Endodermal cell (in vitro differentiated cells): ENCODE results near the gene FBXL7. TPM values are rescaled to one million over a fixed set of nuclear protein-coding genes. Genes with fewer than 3 reads are reported as not detected.

ENCODE experiments used
- DNase-seq: peaks from one replicate; pipeline ENCODE4 v3.0.0-alpha.2; 2017
- H3K27ac ChIP-seq: 2 replicates; pipeline ENCODE4 v1.5.1; 2013; ENCODE audit warnings: mild to moderate bottlenecking, low read depth, low read length, moderate library complexity
- H3K27me3 ChIP-seq: 2 replicates; pipeline ENCODE4 v1.6.1; 2013; ENCODE audit warnings: mild to moderate bottlenecking, low read length, moderate library complexity; ENCODE audit not compliant: insufficient read depth, control insufficient read depth, poor library complexity, severe bottlenecking
- H3K36me3 ChIP-seq: 2 replicates; pipeline ENCODE4 v1.7.0; 2013; ENCODE audit warnings: mild to moderate bottlenecking, low read length, moderate library complexity; ENCODE audit not compliant: control insufficient read depth, insufficient read depth
- H3K4me1 ChIP-seq: one replicate; pipeline ENCODE4 v1.7.0; 2013; ENCODE audit warnings: low read length; ENCODE audit not compliant: control insufficient read depth, insufficient read depth
- H3K4me3 ChIP-seq: 2 replicates; pipeline ENCODE4 v1.5.1; 2013; ENCODE audit warnings: mild to moderate bottlenecking, low read length, moderate library complexity
- H3K9ac ChIP-seq: 2 replicates; pipeline ENCODE4 v1.6.1; 2013; ENCODE audit warnings: mild to moderate bottlenecking, low read length, moderate library complexity; ENCODE audit not compliant: poor library complexity, severe bottlenecking; ENCODE audit errors: extremely low read depth
- H3K9me3 ChIP-seq: 2 replicates; pipeline ENCODE4 v1.6.1; 2013; ENCODE audit warnings: mild to moderate bottlenecking, low read length, moderate library complexity; ENCODE audit not compliant: control insufficient read depth
- H3K27ac Mint-ChIP-seq: 2 replicates; pipeline ENCODE4 v1.8.0; 2020; ENCODE audit warnings: mixed read lengths
- H3K27me3 Mint-ChIP-seq: 2 replicates; pipeline ENCODE4 v1.8.0; 2021; ENCODE audit warnings: mild to moderate bottlenecking, mixed read lengths; ENCODE audit not compliant: insufficient read depth
- H3K36me3 Mint-ChIP-seq: 2 replicates; pipeline ENCODE4 v1.8.0; 2020; ENCODE audit warnings: low read depth, mixed read lengths
- H3K4me1 Mint-ChIP-seq: 2 replicates; pipeline ENCODE4 v1.8.0; 2020; ENCODE audit warnings: mixed read lengths
- H3K4me3 Mint-ChIP-seq: 2 replicates; pipeline ENCODE4 v1.8.0; 2020; ENCODE audit warnings: mild to moderate bottlenecking, moderate library complexity, mixed read lengths
- H3K9me3 Mint-ChIP-seq: 2 replicates; pipeline ENCODE4 v1.8.0; 2020; ENCODE audit warnings: mild to moderate bottlenecking, mixed read lengths
- WGBS, 2 experiments: methylation state at CpG; one replicate each; pipeline versions ENCODE4 v1.1.5 to v1.1.7; 2013; ENCODE audit warnings: missing lambda C conversion rate in 2 of 2, mixed read lengths in 1 of 2; ENCODE audit not compliant: insufficient coverage in 1 of 2, insufficient read length in 1 of 2; 5-methylcytosine and 5-hydroxymethylcytosine counted together
- total RNA-seq, 2 donors: library from RNA; stranded (reverse); fragmentation: NEBNext Ultra II Directional in 1 of 2; extraction: Animal tissue kit (Norgen Biotek cat#: 25700) in 1 of 2; gene quantifications; 2 replicates in 1 of 2; 3 replicates in 1 of 2; pipeline ENCODE4 v1.2.1, GENCODE V29; 2021
- TF ChIP-seq, protein P1 (sequence below): fragments of 200-600 bp; sonication (generic); conservative IDR thresholded peaks from 2 replicates; pipeline ENCODE4 v1.5.0; 2021; ENCODE audit warnings: antibody characterized with exemption, mild to moderate bottlenecking

FBXL7 gene
- total RNA-seq, 2 donors from 2014 or later, result 12.9 to 13.2 TPM

DNA sequence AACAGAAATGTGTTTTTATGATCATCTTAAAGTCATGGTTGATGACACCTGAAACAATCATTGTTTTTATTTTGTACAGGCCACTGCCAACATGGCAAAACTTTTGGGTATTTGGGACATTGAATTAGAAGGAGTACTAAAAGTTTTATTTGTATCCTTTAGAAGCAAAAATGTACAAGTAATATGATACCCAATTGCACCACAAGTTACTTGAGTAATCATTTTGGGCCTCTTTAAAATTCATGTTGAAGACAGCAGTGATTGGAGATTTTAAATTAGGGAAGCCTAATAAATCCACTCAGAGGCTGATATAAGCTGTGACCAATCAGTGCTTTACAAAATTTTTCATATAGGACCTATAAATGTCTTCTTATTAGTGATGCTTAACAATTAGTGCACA, 466.7 kb downstream of the FBXL7 start:
- no peak for DNase-seq
- Histone ChIP-seq H3K27me3 (no peaks in the 10 kb centered on the region), H3K4me1 (no peaks in the 10 kb centered on the region), H3K4me3 (no peak overlapping the region), H3K9me3 (no peaks in the 10 kb centered on the region), H3K36me3 (no peaks in the 10 kb centered on the region), H3K9ac (no peak overlapping the region), H3K27ac (no peak overlapping the region)
- H3K36me3 Mint-ChIP-seq, result no peaks in the 10 kb centered on the region
- H3K27ac Mint-ChIP-seq, result no peak overlapping the region
- H3K4me1 Mint-ChIP-seq, result peaks cover 15% of the 10 kb centered on the region
- no peaks in the 10 kb centered on the region for H3K27me3 Mint-ChIP-seq
- TF ChIP-seq, protein P1, sequence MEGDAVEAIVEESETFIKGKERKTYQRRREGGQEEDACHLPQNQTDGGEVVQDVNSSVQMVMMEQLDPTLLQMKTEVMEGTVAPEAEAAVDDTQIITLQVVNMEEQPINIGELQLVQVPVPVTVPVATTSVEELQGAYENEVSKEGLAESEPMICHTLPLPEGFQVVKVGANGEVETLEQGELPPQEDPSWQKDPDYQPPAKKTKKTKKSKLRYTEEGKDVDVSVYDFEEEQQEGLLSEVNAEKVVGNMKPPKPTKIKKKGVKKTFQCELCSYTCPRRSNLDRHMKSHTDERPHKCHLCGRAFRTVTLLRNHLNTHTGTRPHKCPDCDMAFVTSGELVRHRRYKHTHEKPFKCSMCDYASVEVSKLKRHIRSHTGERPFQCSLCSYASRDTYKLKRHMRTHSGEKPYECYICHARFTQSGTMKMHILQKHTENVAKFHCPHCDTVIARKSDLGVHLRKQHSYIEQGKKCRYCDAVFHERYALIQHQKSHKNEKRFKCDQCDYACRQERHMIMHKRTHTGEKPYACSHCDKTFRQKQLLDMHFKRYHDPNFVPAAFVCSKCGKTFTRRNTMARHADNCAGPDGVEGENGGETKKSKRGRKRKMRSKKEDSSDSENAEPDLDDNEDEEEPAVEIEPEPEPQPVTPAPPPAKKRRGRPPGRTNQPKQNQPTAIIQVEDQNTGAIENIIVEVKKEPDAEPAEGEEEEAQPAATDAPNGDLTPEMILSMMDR, result no peak
- H3K9me3 Mint-ChIP-seq, result no peaks in the 10 kb centered on the region
- no peak overlapping the region for H3K4me3 Mint-ChIP-seq

DNA sequence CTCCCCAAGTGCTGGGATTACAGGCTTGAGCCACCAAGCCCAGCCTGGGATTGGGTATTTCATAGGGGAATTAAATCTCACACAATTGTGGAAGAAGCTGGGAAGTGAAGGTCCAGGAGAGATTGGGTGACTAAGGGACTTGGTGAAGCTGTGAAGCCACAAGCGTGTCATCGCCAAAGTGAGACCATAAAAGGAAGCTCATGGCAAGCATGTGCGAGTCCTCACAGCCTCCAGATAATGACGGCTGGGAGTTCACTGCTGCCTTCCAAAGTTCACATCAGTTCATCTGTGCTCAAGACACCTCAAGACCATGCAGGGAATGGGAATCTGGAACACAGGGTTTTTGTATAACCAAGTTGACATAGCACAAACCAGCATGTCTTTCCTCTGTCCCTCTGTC, 469.0 kb downstream of the FBXL7 start:
- peaks cover 3% of the 10 kb centered on the region for H3K4me1 ChIP-seq

GRCh38 chr5:15977851-15978250, 477.9 kb downstream of the FBXL7 start:
- Mint-ChIP-seq H3K4me1 (no peaks in the 10 kb centered on the region), H3K27me3 (peaks cover 5% of the 10 kb centered on the region), H3K36me3 (no peaks in the 10 kb centered on the region), H3K4me3 (no peak overlapping the region), H3K27ac (no peak overlapping the region), H3K9me3 (peaks cover 3% of the 10 kb centered on the region)
- Histone ChIP-seq H3K4me3 (no peak overlapping the region), H3K36me3 (no peaks in the 10 kb centered on the region), H3K27ac (no peak overlapping the region), H3K27me3 (peaks cover 4% of the 10 kb centered on the region), H3K9me3 (no peaks in the 10 kb centered on the region), H3K9ac (no peak overlapping the region), H3K4me1 (no peaks in the 10 kb centered on the region)
- no peak for DNase-seq
- 91% methylated on average over 4 of the region's 4 CpGs; no CpG with 5 or more reads in 1 of the 2 experiments for WGBS, 2 experiments
- TF ChIP-seq, protein P1, result no peak

More for the DNA sequence above, 469.0 kb downstream of the FBXL7 start:
- H3K9ac ChIP-seq, result no peak overlapping the region
- Mint-ChIP-seq H3K27ac (no peak overlapping the region), H3K9me3 (no peaks in the 10 kb centered on the region), H3K4me3 (no peak overlapping the region), H3K4me1 (peaks cover 24% of the 10 kb centered on the region), H3K27me3 (no peaks in the 10 kb centered on the region), H3K36me3 (no peaks in the 10 kb centered on the region)
- H3K27me3 ChIP-seq, result no peaks in the 10 kb centered on the region
- H3K4me3 ChIP-seq, result no peak overlapping the region
- DNase-seq, result no peak
- no peak overlapping the region for H3K27ac ChIP-seq
- no peaks in the 10 kb centered on the region for H3K36me3 ChIP-seq
- 94 to 97% methylated on average over 4 of the region's 4 CpGs for WGBS, 2 experiments
- TF ChIP-seq, protein P1, result no peak
- H3K9me3 ChIP-seq, result no peaks in the 10 kb centered on the region
